Astrocyte of the cerebellum (primary cell): Measurements from ENCODE around the gene TRAM2.

Experiments used
- DNase-seq: peaks from one replicate; pipeline ENCODE4 v3.0.0-alpha.2; 2011; ENCODE audit warnings: low read depth
- H3K4me3 ChIP-seq: 2 replicates; pipeline ENCODE4 v1.5.1; 2011; ENCODE audit warnings: mild to moderate bottlenecking, low read depth, low read length, moderate library complexity
- CTCF ChIP-seq: IDR thresholded peaks from 2 replicates; pipeline ENCODE4 v1.5.1; 2012; ENCODE audit warnings: low read length, low read depth, moderate library complexity, mild to moderate bottlenecking; ENCODE audit errors: missing control alignments
- in situ Hi-C: cut with HindIII; loops from 2 replicates; pipeline ENCODE4 v1.10.0; 2017; ENCODE audit warnings: low sequenced_read_pairs

Gene TRAM2

GRCh38 chr6:52535711-52536423, 41.0 kb downstream of the TRAM2 start:
- no peak for TF ChIP-seq CTCF
- in situ Hi-C loops = no loop called here
- DNase-seq = no peak
- no peak overlapping the region for H3K4me3 ChIP-seq

GRCh38 chr6:52534966-52535390, 41.9 kb downstream of the TRAM2 start:
- DNase-seq = no peak
- no peak for TF ChIP-seq CTCF
- in situ Hi-C loops = no loop called here

GRCh38 chr6:52534363-52534762, 42.5 kb downstream of the TRAM2 start:
- no peak for DNase-seq
- H3K4me3 ChIP-seq = no peak overlapping the region
- no peak for TF ChIP-seq CTCF
- in situ Hi-C loops = no loop called here

More at GRCh38 chr6:52534966-52535390, 41.9 kb downstream of the TRAM2 start:
- no peak overlapping the region for H3K4me3 ChIP-seq

GRCh38 chr6:52533491-52533890, 43.4 kb downstream of the TRAM2 start:
- in situ Hi-C loops = no loop called here
- DNase-seq = no peak
- H3K4me3 ChIP-seq = no peak overlapping the region
- no peak for TF ChIP-seq CTCF

GRCh38 chr6:52532457-52532856, 44.4 kb downstream of the TRAM2 start:
- no peak for DNase-seq
- no peak for TF ChIP-seq CTCF
- in situ Hi-C loops = no loop called here
- H3K4me3 ChIP-seq = no peak overlapping the region

- DNase-seq = no peak
- no peak for TF ChIP-seq CTCF
- in situ Hi-C loops = no loop called here
- no peak overlapping the region for H3K4me3 ChIP-seq
Measured at GRCh38 chr6:52531834-52532233, 45.0 kb downstream of the TRAM2 start.
